ENCODE measurements around the gene CHD9NB. TPM values are rescaled to one million over a fixed set of nuclear protein-coding genes. Genes with fewer than 3 reads are reported as not detected.

CHD9NB gene
- total and polyA plus RNA-seq, 9 of the 15 experiments (the other 6 are each of a cell fraction or from before 2014, with no cell fraction given): 0.06 to 0.10 (median 0.07) TPM; not detected in 6

GRCh38 chr16:53064081-53064578, 11.4 kb upstream of the CHD9NB start:
- ATAC-seq (no peak), DNase-seq (ENCODE audit: extremely low read depth in 1 of 4, low spot score in 3 of 4) (no peak), FAIRE-seq (no peak)
- TF ChIP-seq CUX1 (CRISPR knock-in tag; IDR thresholded peaks at IDR 0.05) (no peak), ZBTB40 (IDR thresholded peaks at IDR 0.05) (peak; percentile 52; the same call in 1 of the 2 replicates), ZBTB40 (CRISPR knock-in tag; IDR thresholded peaks at IDR 0.05) (no peak), MTA1 (IDR thresholded peaks at IDR 0.05; ENCODE audit: borderline replicate concordance) (no peak), PKNOX1 (IDR thresholded peaks at IDR 0.05) (peak; percentile 13; the same call in 1 of the 2 replicates)
- Histone ChIP-seq H2AFZ (ENCODE audit: low read depth, low read length) (no peak overlapping the region), H3K79me2 (ENCODE audit: control insufficient read depth, insufficient read depth, low read length) (peaks cover 88% of the 10 kb centered on the region), H3K9ac (ENCODE audit: insufficient read depth in 1 of 2, low read depth in 2 of 2, low read length in 2 of 2) (peak overlapping the region in 1 of 2 experiments; percentile 53; a peak in 1 of 4 replicates), H3K4me1 (replicated peaks in 1 of 2; ENCODE audit: control insufficient read depth in 2 of 2, insufficient read depth in 2 of 2, low read length in 2 of 2) (peaks cover 0 to 14% of the 10 kb centered on the region in 2 experiments; a peak in 2 of 5 replicates), H3K9me1 (ENCODE audit: control insufficient read depth, insufficient read depth, low read length) (no peaks in the 10 kb centered on the region), H3K4me3 (no peak overlapping the region), H3K27me3 (ENCODE audit: control insufficient read depth in 2 of 2, insufficient read depth in 2 of 2, low read length in 2 of 2) (no peaks in the 10 kb centered on the region), H3K27ac (ENCODE audit: extremely low read depth, low read depth, low read length) (no peak overlapping the region), H3K4me2 (ENCODE audit: insufficient read depth, low read length) (no peak overlapping the region), H3K36me3 (ENCODE audit: control insufficient read depth, insufficient read depth, low read length) (peaks cover 38% of the 10 kb centered on the region; the same call in 2 of the 3 replicates), H4K20me1 (replicated peaks; ENCODE audit: control insufficient read depth, insufficient read depth, low read length) (0 out of 2 replicates have a peak, but pooled peaks cover 6% of the 10 kb centered on the region), H3K9me3 (replicated peaks; ENCODE audit: control insufficient read depth, insufficient read depth, low read depth, low read length) (no peaks in the 10 kb centered on the region)
- CTCF ChIA-PET (ENCODE audit: low intra/inter-chr PET ratio): no interaction called here
- in situ Hi-C loops (cut with MboI) (no loop called here), intact Hi-C loops (cut with micrococcal nuclease) (no loop called here)
- WGBS (ENCODE audit: insufficient coverage, low coverage, missing lambda C conversion rate): 92% methylated on average over 1 of the region's 1 CpG
- no TSS peak for BruUV-seq (replicated peaks)
- POLR2A ChIA-PET: interaction anchor here (0.7 to 1.1 kb wide), 2 partner anchors 9 to 102 kb away, joined by 3 read pairs; partner anchors contain the start of gene CHD9

Measured in K562 (cell line).